UCSD-AML1 (cell line): ENCODE results near the gene RGS17.
A peak's percentile ranks its signal among the peaks of the same experiment; 100 is the strongest.
"Not testable (repeated sequence)": the region's sequence is repeated elsewhere in the genome, so short reads cannot be mapped to it uniquely, and the experiment has no call there.

ENCODE experiments used
- DNase-seq: peaks from one replicate; lab custom pipeline; 2025; ENCODE audit not compliant: unreplicated experiment; lab: John Stamatoyannopoulos, UW

The RGS17 gene

GRCh38 chr6:153038378-153039057, 92.6 kb downstream of the RGS17 start:
- DNase-seq, result no peak

- no peak for DNase-seq
Observed at GRCh38 chr6:153034139-153034538, 96.9 kb downstream of the RGS17 start.

GRCh38 chr6:153032255-153032882, 98.7 kb downstream of the RGS17 start:
- no peak for DNase-seq

GRCh38 chr6:153031335-153031955, 99.6 kb downstream of the RGS17 start:
- DNase-seq, result no peak

- no peak for DNase-seq
Observed at GRCh38 chr6:153028963-153029362, 102.1 kb downstream of the RGS17 start.

- DNase-seq, result no peak
Observed at GRCh38 chr6:153028286-153028685, 102.8 kb downstream of the RGS17 start.

GRCh38 chr6:153027480-153027879, 103.6 kb downstream of the RGS17 start:
- DNase-seq, result no peak

GRCh38 chr6:153024709-153025017, 106.4 kb downstream of the RGS17 start:
- no peak for DNase-seq

GRCh38 chr6:153023977-153024708, 106.9 kb downstream of the RGS17 start:
- peak; percentile 14 for DNase-seq

- DNase-seq, result no peak
Observed at GRCh38 chr6:153018355-153018754, 112.7 kb downstream of the RGS17 start.

GRCh38 chr6:153016846-153017245, 114.2 kb downstream of the RGS17 start:
- DNase-seq, result no peak

GRCh38 chr6:153015094-153015640, 115.9 kb downstream of the RGS17 start:
- DNase-seq, result no peak

- no peak for DNase-seq
Observed at GRCh38 chr6:153013438-153013837, 117.6 kb downstream of the RGS17 start.

- no peak for DNase-seq
Observed at GRCh38 chr6:153012856-153013255, 118.2 kb downstream of the RGS17 start.

GRCh38 chr6:153003366-153003690, 127.8 kb downstream of the RGS17 start:
- no peak for DNase-seq

GRCh38 chr6:153002613-153003365, 128.3 kb downstream of the RGS17 start, which contains the start of gene MTRF1L:
Gene MTRF1L, minus strand, starts transcription at chr6:153002709. Its CDS starts 24 bp downstream, at chr6:153002685.
- peak; percentile 94 for DNase-seq

GRCh38 chr6:153001767-153002612, 129.1 kb downstream of the RGS17 start:
- DNase-seq, result peak; percentile 60

- DNase-seq, result not testable (repeated sequence)
Observed at GRCh38 chr6:153000790-153001189, 130.3 kb downstream of the RGS17 start.

GRCh38 chr6:153000243-153000642, 130.8 kb downstream of the RGS17 start:
- no peak for DNase-seq

GRCh38 chr6:152999538-152999937, 131.5 kb downstream of the RGS17 start:
- DNase-seq, result not testable (repeated sequence)
